Panc1 (cell line): ENCODE measurements around the gene CDK5RAP1.

Experiments used
- POLR2AphosphoS5 ChIP-seq: IDR thresholded peaks from 2 replicates; pipeline ENCODE4 v1.6.1; 2012; ENCODE audit warnings: mild to moderate bottlenecking, low read depth, low read length, moderate library complexity
- TF ChIP-seq, protein P1 (sequence below): fragments of 450-650 bp; IDR thresholded peaks from 2 replicates; pipeline ENCODE4 v1.5.1; 2017; ENCODE audit warnings: mild to moderate bottlenecking

DNA sequence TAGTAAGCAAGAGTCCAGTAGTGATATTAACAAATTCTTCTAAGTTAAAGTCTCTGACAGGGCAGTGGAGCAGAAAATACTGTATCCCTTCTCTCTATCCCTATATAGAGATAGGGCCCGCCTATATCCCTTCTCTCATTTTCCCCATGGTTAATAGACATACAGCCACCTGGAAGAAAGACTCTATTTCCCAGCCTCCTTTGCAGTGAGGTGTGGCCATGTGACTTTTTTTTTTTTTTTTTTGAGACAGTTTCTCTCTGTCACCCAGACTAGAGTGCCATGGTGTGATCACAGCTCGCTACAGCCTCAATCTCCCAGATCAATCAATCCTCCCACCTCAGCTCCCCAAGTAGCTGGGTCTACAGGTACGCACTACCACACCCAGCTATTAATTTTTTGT is 16.7 kb upstream of the CDK5RAP1 start:
- TF ChIP-seq, protein P1, sequence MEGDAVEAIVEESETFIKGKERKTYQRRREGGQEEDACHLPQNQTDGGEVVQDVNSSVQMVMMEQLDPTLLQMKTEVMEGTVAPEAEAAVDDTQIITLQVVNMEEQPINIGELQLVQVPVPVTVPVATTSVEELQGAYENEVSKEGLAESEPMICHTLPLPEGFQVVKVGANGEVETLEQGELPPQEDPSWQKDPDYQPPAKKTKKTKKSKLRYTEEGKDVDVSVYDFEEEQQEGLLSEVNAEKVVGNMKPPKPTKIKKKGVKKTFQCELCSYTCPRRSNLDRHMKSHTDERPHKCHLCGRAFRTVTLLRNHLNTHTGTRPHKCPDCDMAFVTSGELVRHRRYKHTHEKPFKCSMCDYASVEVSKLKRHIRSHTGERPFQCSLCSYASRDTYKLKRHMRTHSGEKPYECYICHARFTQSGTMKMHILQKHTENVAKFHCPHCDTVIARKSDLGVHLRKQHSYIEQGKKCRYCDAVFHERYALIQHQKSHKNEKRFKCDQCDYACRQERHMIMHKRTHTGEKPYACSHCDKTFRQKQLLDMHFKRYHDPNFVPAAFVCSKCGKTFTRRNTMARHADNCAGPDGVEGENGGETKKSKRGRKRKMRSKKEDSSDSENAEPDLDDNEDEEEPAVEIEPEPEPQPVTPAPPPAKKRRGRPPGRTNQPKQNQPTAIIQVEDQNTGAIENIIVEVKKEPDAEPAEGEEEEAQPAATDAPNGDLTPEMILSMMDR, result no peak
- TF ChIP-seq POLR2AphosphoS5, result no peak
